Iris pigment epithelial cell (primary cell): ENCODE results near the gene LPAR2.
"Not testable (repeated sequence)": the region's sequence is repeated elsewhere in the genome, so short reads cannot be mapped to it uniquely, and the experiment has no call there.

Experiments
- DNase-seq: peaks from one replicate; pipeline ENCODE4 v3.0.0-alpha.2; 2011; ENCODE audit warnings: low read depth

The LPAR2 gene

GRCh38 chr19:19631346-19631745 lies 3.3 kb upstream of the LPAR2 start:
- no peak for DNase-seq

GRCh38 chr19:19630426-19630825 lies 2.4 kb upstream of the LPAR2 start:
- DNase-seq = no peak

GRCh38 chr19:19630062-19630414 lies 2.0 kb upstream of the LPAR2 start:
- no peak for DNase-seq

DNA sequence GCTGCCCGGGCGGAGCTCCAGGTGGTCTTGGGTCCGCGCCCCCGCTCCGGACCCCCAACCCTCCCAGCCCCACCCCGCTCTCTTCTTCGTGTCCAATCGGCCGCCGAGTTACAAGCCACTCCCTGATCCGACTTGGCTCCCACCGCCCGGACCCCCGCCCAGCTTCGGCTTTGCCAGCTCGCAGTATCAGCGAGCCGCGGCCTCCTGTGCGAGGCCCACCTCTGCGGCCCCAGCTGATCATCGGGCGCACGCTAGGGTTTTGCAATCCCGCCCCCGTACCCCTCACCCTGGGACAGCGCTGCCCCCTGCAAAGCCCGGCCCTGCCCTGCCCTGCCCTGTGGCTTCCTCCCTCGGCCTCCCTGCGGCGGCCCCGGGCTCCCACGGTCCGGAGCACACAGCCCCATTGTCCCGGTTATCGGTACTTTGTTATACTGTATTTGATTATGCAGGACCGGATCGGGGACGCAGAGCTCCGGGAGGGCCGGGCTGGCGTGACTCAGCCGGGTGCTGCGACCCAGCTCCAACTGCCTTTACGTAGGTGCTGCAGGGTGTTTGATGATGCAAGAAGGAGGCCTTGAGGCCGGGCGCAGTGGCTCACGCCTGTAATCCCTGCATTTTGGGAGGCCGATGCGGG lies 598 bp upstream of the LPAR2 start:
- peak; percentile 90 for DNase-seq

DNA sequence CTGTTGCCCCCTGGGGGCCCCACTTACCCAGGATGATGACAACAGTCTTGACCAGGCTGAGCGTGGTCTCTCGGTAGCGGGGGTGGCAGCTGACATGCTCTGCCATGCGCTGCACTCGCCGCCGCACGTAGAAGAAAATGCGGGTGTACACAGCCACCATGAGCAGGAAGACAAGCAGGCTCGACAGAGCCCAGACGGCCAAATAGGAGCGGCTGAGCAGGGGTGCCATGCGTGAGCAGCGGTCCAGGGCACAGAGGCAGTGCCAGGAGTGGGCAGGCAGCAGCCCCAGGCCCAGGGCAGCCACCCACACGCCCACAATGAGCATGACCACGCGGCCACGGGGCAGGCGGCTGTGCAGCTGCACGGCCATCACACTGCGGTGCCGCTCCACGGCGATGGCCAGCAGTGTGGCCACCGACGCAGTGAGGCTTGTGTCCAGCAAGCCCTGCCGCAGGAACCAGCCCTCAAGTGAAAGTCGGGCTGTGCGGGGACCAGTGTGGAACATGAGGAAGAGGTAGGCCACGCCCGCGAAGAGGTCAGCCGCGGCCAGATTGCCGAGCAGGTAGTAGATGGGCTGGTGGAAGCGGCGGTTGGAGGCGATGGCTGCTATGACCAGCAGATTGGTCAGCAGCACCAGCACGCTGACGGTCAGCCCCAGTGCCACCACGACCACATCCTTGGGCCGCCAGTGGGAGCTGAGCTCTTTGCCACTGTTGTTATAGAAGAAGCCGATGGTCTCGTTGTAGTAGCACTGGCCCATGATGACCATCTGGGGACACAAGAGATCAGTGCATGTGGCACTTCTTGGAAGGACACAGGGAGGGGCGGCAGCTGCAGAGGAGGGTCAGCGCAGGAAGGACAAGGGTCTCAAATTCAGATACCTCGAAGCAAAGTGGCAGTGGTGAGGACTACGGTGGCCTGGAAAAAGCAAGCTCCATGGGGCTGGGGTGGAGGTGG lies 1.2 kb downstream of the LPAR2 start:
- DNase-seq = no peak

DNA sequence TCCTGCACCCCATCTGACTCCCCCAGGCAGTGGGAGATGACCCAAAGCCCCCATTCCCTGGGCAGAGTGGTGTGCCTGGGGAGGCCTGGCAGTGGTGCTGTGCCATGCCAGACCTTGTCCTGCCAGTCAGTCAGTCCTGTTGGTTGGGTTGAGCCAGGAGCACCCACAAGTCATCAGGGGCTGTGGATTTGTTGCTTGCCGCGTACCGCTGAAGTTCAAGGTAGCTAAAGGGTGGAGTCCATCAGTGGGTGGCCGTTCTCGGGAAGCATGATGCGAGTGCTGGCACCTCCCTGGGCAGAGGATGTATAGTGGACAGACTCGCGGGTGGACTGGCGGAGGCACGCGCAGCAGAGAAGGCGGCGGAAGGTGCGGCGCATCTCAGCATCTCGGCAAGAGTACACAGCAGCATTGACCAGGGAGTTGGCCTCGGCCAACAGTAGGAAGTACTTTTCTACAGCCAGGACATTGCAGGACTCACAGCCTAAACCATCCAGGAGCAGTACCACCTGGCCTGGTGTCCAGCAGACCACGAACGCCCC lies 3.9 kb downstream of the LPAR2 start:
- no peak for DNase-seq

DNA sequence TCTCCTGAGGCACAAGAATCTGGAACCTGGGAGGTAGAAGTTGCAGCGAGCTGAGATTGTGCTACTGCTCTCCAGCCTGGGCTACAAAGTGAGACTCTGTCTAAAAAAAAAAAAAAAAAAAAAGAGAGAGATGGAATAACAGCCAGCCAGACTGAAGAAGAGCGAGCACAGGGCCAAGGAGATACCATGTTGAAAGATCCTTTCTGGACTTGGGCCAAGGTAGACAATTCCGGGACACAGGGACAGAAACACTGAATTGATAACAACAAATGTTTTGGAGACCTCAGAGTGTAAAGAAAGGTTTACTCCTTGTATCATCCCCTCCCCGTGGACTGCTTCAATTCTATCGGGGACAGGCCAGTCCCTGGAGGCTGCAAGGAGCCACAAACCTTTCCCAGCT lies 4.6 kb downstream of the LPAR2 start:
- no peak for DNase-seq

DNA sequence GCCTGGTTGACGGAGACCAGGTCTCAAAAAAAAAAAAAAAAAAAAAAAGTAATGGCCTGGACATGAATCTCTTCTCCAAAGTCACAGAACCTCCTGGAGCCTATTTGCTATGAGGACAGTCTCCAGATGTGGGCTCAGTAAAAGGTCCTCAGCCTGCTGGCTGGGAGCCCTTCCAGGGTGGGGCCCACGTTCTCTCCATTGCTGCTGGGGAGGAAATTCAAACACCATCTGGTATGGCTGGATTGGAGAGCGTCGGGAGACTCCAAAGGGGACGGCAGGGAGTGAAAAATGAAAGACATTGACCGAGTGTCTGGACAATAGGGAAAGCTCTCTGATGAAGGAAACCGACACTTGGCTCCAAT lies 8.2 kb downstream of the LPAR2 start:
- DNase-seq = no peak

- DNase-seq = no peak
Observed at GRCh38 chr19:19619181-19619848, 8.7 kb downstream of the LPAR2 start.

DNA sequence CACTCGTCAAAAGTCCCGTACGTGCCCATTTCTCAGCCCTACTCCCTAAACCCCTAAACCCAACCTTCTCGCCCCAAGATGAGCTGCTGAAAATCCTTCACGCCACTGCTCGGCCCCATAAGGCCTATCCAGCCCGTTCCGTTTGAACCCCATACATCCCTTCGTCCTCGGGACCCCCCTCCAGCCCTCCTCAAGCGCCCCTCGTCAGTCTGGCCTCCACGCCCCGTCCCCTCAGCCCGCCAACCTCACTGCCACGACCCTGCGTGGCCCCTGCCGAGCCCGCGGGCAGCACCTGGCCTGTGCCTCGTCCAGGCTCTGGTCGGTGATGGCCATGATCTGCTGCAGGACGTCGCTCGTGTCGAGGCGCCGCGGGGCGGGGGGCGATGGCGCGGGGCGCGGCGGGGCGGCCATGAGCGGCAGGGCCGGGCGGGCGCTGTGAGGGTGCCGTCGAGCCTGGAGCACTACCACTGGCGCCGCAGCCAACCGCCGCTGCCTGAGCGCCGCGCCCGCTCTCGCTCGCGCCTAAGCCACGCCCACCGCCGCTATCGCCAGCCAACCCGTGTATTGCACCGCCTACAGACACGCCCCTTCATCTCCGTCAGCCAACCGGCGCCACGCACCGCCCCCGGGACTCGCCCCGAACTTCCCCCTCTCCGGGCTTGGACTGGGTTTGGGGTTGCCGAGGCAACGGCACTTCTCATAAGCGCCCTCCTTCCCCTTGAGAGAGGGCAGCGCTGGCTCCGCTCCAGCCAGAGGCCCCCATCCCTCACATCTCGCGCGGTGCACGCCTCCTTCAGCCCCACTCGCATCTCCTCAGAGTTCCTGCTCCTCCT lies 9.6 kb downstream of the LPAR2 start, which contains the start of gene PBX4:
PBX4 (minus strand) TSS at position 469 of the 833 bp plus-strand sequence; CDS start at position 411, 58 bp downstream.
- peak; percentile 89 for DNase-seq

- DNase-seq = no peak
Observed at GRCh38 chr19:19615086-19615485, 12.9 kb downstream of the LPAR2 start.

- no peak for DNase-seq
Observed at GRCh38 chr19:19613506-19613905, 14.5 kb downstream of the LPAR2 start.

DNA sequence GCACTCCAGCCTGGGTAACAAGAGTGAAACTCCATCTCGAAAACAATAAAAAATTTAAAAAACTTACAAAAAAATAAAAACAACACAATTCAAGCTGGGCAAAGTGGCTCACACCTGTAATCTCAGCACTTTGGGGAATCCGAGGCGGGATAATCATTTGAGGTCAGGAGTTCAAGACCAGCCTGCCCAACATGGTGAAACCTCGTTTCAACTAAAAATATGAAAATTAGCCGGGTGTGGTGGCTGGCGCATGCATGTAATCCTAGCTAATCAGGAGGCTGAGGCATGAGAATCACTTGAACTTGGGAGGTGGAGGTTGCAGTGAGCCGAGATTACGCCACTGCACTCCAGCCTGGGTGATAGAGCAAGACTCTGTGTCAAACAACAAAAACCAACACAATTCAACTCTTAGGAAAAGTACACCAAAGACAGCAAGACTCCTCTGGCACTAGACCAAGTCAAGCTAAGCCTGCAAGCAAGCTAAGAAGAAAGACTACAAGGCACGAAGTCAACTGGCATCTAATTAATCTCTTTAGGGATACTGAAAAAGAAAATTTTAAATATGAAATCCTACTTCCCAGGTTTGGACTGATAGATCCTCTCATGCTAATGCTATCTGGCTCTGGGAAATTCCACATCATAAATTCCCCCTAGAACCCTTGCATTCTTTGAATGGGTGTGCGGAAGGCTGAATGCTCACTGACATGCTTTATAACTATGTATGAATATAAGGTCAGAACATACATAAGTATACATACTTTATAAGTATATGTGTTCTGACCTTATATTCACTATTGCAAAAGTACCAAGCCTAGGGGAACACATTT lies 17.4 kb downstream of the LPAR2 start:
- DNase-seq = peak; percentile 53

DNA sequence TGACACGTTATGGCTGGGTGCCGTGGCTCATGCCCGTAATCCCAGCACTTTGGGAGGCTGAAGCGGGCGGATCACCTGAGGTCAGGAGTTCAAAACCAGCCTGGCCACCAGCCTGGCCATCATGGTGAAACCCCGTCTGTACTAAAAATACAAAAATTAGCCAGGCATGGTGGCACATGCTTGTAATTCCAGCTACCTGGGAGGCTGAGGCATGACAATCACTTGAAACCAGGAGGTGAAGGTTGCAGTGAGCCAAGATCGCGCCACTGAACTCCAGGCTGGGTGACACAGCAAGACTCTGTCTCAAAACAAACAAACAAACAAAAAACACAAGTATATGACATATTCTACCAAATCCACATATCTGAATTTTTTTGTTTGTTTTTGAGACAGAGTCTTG lies 21.3 kb downstream of the LPAR2 start:
- not testable (repeated sequence) for DNase-seq

DNA sequence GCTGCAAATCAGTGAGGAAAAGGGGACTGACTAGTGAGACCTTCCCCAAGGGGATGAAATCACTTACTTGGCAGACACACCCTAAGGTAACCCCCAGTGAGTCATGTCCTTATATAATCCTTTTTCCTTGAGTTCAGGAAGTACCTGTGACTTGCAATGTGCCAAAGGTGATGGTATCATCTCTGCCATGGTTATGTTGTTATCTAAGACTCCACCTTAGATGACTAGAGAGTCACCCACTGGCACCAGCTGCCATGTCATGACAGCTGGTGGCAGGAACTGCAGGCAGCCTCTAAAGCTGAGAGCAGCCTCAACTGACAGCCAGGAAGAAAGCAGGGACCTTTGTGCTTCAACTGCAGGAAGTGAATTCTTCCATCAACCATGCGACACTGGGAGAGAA lies 22.0 kb downstream of the LPAR2 start:
- DNase-seq = peak; percentile 42

GRCh38 chr19:19602713-19603324 lies 25.2 kb downstream of the LPAR2 start:
- no peak for DNase-seq

GRCh38 chr19:19602136-19602712 lies 25.8 kb downstream of the LPAR2 start:
- DNase-seq = no peak

DNA sequence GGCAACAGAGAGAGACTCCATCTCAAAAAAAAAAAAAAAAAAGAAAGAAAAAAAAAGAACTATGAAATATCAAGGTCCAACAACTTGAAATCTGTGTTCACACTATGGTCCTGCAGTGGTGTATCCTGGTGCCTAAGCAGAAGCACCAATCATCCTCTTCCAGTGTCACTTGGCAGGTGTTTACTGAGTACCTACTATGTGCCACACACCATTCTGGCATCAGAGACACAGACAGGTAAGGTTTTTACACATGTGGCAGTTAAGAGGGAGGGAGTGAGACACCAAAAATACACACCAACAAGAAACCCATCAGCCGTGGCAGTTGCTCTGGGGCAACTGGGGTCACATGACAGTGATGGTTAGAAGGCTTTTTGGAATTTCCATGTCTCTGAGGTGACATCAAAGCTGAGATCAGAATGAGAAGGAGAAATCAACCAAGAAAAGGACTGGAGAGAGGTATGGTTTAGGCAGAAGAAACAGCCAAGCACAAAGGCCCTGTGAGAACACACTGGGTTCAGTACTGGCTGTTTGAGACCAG lies 27.2 kb downstream of the LPAR2 start:
- DNase-seq = no peak

DNA sequence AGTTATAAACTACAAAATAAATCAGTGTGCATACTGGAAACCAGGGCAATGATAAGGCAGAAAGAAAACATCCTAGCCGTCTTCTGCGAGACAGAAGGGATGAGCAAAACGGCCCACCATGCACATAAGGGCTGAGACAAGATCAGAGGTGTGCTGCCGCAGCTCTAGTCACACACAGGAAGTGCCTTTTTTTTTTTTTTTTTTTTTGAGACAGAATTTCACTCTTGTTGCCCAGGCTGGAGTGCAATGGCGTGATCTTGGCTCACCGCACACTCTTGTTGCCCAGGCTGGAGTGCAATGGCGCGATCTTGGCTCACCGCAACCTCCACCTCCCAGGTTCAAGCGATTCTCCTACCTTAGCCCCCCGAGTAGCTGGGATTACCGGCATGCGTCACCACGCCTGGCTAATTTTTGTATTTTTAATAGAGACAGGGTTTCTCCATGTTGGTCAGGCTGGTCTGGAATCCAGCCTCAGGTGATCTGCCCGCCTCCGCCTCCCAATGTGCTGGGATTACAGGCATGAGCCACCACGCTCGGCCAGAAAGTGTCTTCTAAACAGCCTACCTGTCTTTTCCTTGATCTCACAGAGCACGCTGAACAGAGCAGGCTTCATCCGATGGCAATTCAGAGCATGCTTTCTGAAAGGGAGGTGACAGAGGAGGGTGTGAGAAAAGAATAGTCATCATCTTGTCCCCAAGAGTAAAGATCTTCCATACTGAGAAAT lies 29.1 kb downstream of the LPAR2 start:
- not testable (repeated sequence) for DNase-seq
